Osteoblast (primary cell): ENCODE measurements around the gene MECP2. TPM values are rescaled to one million over a fixed set of nuclear protein-coding genes. Genes with fewer than 3 reads are reported as not detected.

Source experiments
- DNase-seq: peaks from one replicate; pipeline ENCODE4 v3.0.0; 2011; ENCODE audit warnings: low spot score, mixed read lengths; ENCODE audit not compliant: insufficient read length; ENCODE audit errors: missing footprints
- H2AFZ ChIP-seq: 2 replicates; pipeline ENCODE4 v1.6.0; 2011; ENCODE audit warnings: mild to moderate bottlenecking, low read length
- H3K27ac ChIP-seq: 2 replicates; pipeline ENCODE4 v1.5.1; 2011; ENCODE audit warnings: mild to moderate bottlenecking, low read depth, low read length, moderate library complexity
- H3K27me3 ChIP-seq: 2 replicates; pipeline ENCODE4 v1.6.0; 2012; ENCODE audit warnings: mild to moderate bottlenecking, control low read depth, inconsistent platforms, low read length, moderate library complexity; ENCODE audit not compliant: insufficient read depth
- H3K36me3 ChIP-seq: 2 replicates; pipeline ENCODE4 v1.5.1; 2011; ENCODE audit warnings: mild to moderate bottlenecking, low read length, control low read depth, moderate library complexity; ENCODE audit not compliant: insufficient read depth
- H3K4me1 ChIP-seq: 2 replicates; pipeline ENCODE4 v1.5.1; 2011; ENCODE audit warnings: mild to moderate bottlenecking, low read length, control low read depth, moderate library complexity; ENCODE audit not compliant: insufficient read depth
- H3K4me2 ChIP-seq: 2 replicates; pipeline ENCODE4 v1.6.0; 2011; ENCODE audit warnings: mild to moderate bottlenecking, low read length; ENCODE audit not compliant: insufficient read depth
- H3K4me3 ChIP-seq: fragments of 200-600 bp; sonication (generic); 3 replicates; pipeline ENCODE4 v1.5.1; 2012; ENCODE audit warnings: mild to moderate bottlenecking, low read length, inconsistent platforms; ENCODE audit not compliant: insufficient read depth
- H3K79me2 ChIP-seq: 2 replicates; pipeline ENCODE4 v1.6.0; 2012; ENCODE audit warnings: mild to moderate bottlenecking, low read length, control low read depth, inconsistent platforms; ENCODE audit not compliant: insufficient read depth
- H3K9me3 ChIP-seq: 2 replicates; pipeline ENCODE4 v1.5.1; 2011; ENCODE audit warnings: low read depth, low read length, control low read depth
- H4K20me1 ChIP-seq: 2 replicates; pipeline ENCODE4 v1.6.0; 2012; ENCODE audit warnings: mild to moderate bottlenecking, low read length, control low read depth; ENCODE audit not compliant: insufficient read depth
- CTCF ChIP-seq: IDR thresholded peaks from 2 replicates; pipeline ENCODE4 v1.5.1; 2011; ENCODE audit warnings: mild to moderate bottlenecking, low read depth, low read length, moderate library complexity; ENCODE audit errors: extremely low read depth
- total RNA-seq: library from RNA; depleted of rRNA; stranded (reverse); fragments of >200 nt; gene quantifications from 2 replicates; pipeline ENCODE4 v1.2.3, GENCODE V29; 2012

MECP2 gene
- total RNA-seq, 1 donor, result 31.1 TPM

GRCh38 chrX:154016366-154017076, 81.0 kb downstream of the MECP2 start:
- peak; percentile 77 for DNase-seq
- Histone ChIP-seq H3K27me3 (no peaks in the 10 kb centered on the region), H3K4me2 (no peak overlapping the region), H3K79me2 (peaks cover 41% of the 10 kb centered on the region), H3K27ac (no peak overlapping the region), H4K20me1 (peaks cover 5% of the 10 kb centered on the region), H3K4me3 (no peak overlapping the region), H3K4me1 (peaks cover 15% of the 10 kb centered on the region), H3K36me3 (peaks cover 37% of the 10 kb centered on the region), H3K9me3 (no peaks in the 10 kb centered on the region), H2AFZ (no peak overlapping the region)
- no peak for TF ChIP-seq CTCF

GRCh38 chrX:154015581-154016264, 81.8 kb downstream of the MECP2 start:
- Histone ChIP-seq H3K4me2 (no peak overlapping the region), H3K9me3 (no peaks in the 10 kb centered on the region), H3K4me3 (no peak overlapping the region), H2AFZ (no peak overlapping the region), H3K27me3 (no peaks in the 10 kb centered on the region), H3K27ac (no peak overlapping the region), H3K36me3 (peaks cover 43% of the 10 kb centered on the region), H4K20me1 (peaks cover 5% of the 10 kb centered on the region), H3K79me2 (peaks cover 39% of the 10 kb centered on the region), H3K4me1 (peaks cover 7% of the 10 kb centered on the region)
- no peak for TF ChIP-seq CTCF
- peak; percentile 82 for DNase-seq

- no peak overlapping the region for H3K4me3 ChIP-seq
- H3K9me3 ChIP-seq, result no peaks in the 10 kb centered on the region
- peaks cover 5% of the 10 kb centered on the region for H4K20me1 ChIP-seq
- no peak for TF ChIP-seq CTCF
- H3K27me3 ChIP-seq, result no peaks in the 10 kb centered on the region
- H3K79me2 ChIP-seq, result peaks cover 39% of the 10 kb centered on the region
- DNase-seq, result peak; percentile 74
- peaks cover 4% of the 10 kb centered on the region for H3K4me1 ChIP-seq
- no peak overlapping the region for H3K4me2 ChIP-seq
- no peak overlapping the region for H3K27ac ChIP-seq
- peaks cover 50% of the 10 kb centered on the region for H3K36me3 ChIP-seq
- H2AFZ ChIP-seq, result no peak overlapping the region
Measured at GRCh38 chrX:154014429-154015380, 82.8 kb downstream of the MECP2 start.
